ENCODE measurements around the gene NDNF. TPM values are rescaled to one million over a fixed set of nuclear protein-coding genes. Genes with fewer than 3 reads are reported as not detected.

Gene NDNF
- total RNA-seq, 1 donor from 2014 or later = 33.3 TPM

DNA sequence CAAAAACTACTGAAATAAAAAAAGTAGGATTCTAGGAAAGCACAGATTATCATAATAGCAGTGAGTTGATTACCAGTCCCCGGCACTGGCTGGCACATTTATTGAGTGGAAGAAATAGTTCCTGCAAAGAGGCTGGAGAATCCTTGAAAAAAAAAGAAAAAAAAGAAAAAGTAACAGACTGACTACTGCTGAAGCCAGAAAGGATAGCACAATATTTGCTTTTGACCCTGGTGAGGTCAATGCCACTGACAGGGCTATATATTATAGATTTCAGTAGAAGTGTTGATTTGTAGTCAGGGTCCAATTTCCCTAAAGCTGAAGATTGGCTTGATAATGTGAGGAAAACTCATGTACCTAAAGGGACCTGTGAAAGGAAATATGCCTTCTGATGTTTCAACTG, 64.7 kb downstream of the NDNF start:
- TF ChIP-seq, protein P1, sequence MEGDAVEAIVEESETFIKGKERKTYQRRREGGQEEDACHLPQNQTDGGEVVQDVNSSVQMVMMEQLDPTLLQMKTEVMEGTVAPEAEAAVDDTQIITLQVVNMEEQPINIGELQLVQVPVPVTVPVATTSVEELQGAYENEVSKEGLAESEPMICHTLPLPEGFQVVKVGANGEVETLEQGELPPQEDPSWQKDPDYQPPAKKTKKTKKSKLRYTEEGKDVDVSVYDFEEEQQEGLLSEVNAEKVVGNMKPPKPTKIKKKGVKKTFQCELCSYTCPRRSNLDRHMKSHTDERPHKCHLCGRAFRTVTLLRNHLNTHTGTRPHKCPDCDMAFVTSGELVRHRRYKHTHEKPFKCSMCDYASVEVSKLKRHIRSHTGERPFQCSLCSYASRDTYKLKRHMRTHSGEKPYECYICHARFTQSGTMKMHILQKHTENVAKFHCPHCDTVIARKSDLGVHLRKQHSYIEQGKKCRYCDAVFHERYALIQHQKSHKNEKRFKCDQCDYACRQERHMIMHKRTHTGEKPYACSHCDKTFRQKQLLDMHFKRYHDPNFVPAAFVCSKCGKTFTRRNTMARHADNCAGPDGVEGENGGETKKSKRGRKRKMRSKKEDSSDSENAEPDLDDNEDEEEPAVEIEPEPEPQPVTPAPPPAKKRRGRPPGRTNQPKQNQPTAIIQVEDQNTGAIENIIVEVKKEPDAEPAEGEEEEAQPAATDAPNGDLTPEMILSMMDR (IDR thresholded peaks at IDR 0.05; ENCODE audit: unreplicated experiment) = no peak

DNA sequence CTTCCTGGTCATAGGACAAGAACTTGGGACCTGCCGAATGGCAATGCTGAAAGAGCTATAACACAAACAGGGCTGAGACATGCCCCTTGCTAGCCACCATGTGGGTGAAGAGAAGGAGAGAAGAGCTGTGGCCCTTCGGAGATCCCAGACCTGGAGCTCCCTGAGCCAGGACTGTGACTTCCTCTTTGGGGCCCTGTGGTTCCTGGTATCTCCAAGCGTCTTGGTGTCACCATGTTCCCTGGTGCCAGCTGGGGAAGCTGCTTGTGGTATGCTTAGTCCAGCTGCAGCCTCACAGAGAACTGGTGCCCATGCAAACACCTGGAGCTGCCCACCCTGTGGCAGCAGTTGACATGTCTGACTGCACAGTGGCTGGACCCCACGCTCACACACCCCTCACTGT, 68.5 kb downstream of the NDNF start:
- TF ChIP-seq, protein P1 (IDR thresholded peaks at IDR 0.05; ENCODE audit: unreplicated experiment) = no peak
- H3K4me3 Mint-ChIP-seq (ENCODE audit: unreplicated experiment) = no peak overlapping the region
- no peak for DNase-seq (ENCODE audit: low spot score)
- H3K9me3 Mint-ChIP-seq (ENCODE audit: unreplicated experiment) = peaks cover 4% of the 10 kb centered on the region
- H3K27ac Mint-ChIP-seq (ENCODE audit: unreplicated experiment) = no peak overlapping the region
- H3K27me3 Mint-ChIP-seq (ENCODE audit: unreplicated experiment) = no peaks in the 10 kb centered on the region
- H3K4me1 Mint-ChIP-seq (ENCODE audit: unreplicated experiment) = no peaks in the 10 kb centered on the region
- peaks cover 6% of the 10 kb centered on the region for H3K36me3 Mint-ChIP-seq (ENCODE audit: low read depth, unreplicated experiment)

More for the DNA sequence above, 64.7 kb downstream of the NDNF start:
- Mint-ChIP-seq H3K27me3 (ENCODE audit: unreplicated experiment) (no peaks in the 10 kb centered on the region), H3K9me3 (ENCODE audit: unreplicated experiment) (peaks cover 4% of the 10 kb centered on the region), H3K36me3 (ENCODE audit: low read depth, unreplicated experiment) (peaks cover 6% of the 10 kb centered on the region), H3K4me3 (ENCODE audit: unreplicated experiment) (no peak overlapping the region), H3K4me1 (ENCODE audit: unreplicated experiment) (peaks cover 4% of the 10 kb centered on the region), H3K27ac (ENCODE audit: unreplicated experiment) (no peak overlapping the region)
- no peak for DNase-seq (ENCODE audit: low spot score)

DNA sequence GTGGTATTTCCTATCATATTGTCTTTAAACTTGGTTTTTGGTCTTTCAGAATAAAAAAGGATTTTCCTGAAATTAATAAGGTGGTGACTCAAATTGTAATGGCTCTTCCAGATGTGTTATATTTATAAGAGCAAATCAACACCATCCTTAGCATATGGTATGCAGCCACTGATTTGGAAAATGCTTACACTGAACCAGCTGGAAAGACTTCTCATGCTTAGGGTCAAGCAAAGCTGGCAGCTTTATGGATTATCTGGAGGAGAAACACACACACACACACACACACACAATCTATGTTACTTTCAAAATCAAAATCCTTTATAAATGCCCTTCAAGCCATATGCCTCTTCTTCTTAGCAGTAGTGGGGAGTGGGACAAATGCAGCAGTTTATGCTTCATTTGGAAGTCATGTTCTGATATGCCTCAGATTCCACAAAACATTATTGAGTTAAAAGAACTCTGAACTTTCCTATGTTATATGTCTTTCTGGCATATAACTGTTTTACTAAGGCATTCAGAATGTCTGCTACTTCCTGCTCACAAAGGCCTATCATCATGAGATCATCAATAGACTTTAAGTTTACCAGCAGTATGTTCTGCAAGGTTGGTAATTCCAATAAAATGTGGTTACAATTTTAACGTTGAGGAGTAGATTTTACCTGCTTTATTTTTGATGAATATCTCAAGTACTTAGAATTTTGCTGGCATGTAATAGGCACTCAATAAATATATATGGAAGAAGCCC, 76.9 kb downstream of the NDNF start:
- TF ChIP-seq, protein P1 (IDR thresholded peaks at IDR 0.05; ENCODE audit: unreplicated experiment) = no peak
- Mint-ChIP-seq H3K9me3 (ENCODE audit: unreplicated experiment) (no peaks in the 10 kb centered on the region), H3K4me1 (ENCODE audit: unreplicated experiment) (peaks cover 8% of the 10 kb centered on the region), H3K36me3 (ENCODE audit: low read depth, unreplicated experiment) (no peaks in the 10 kb centered on the region), H3K4me3 (ENCODE audit: unreplicated experiment) (no peak overlapping the region), H3K27me3 (ENCODE audit: unreplicated experiment) (no peaks in the 10 kb centered on the region), H3K27ac (ENCODE audit: unreplicated experiment) (no peak overlapping the region)
- no peak for DNase-seq (ENCODE audit: low spot score)

DNA sequence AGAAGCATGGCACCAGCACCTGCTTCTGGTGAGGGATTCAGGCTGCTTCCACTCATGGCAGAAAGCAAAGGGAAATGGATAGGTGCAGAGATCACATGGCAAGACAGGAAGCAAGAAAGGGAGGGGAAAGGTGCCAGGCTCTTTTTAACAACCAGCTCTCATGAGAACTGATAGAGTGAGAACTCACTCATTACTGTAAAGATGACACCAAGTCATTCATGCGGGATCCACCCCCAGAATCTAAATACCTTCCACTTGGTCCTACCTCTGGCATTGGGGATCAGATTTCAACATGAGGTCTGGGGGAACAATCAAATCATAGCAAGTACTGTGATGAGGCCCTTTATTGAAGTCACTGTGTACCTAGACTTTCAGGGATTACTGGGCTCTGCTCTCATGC, 77.8 kb downstream of the NDNF start:
- Mint-ChIP-seq H3K4me3 (ENCODE audit: unreplicated experiment) (no peak overlapping the region), H3K27me3 (ENCODE audit: unreplicated experiment) (no peaks in the 10 kb centered on the region), H3K4me1 (ENCODE audit: unreplicated experiment) (peaks cover 8% of the 10 kb centered on the region), H3K36me3 (ENCODE audit: low read depth, unreplicated experiment) (no peaks in the 10 kb centered on the region), H3K9me3 (ENCODE audit: unreplicated experiment) (no peaks in the 10 kb centered on the region), H3K27ac (ENCODE audit: unreplicated experiment) (no peak overlapping the region)
- DNase-seq (ENCODE audit: low spot score) = no peak
- TF ChIP-seq, protein P1 (IDR thresholded peaks at IDR 0.05; ENCODE audit: unreplicated experiment) = no peak

DNA sequence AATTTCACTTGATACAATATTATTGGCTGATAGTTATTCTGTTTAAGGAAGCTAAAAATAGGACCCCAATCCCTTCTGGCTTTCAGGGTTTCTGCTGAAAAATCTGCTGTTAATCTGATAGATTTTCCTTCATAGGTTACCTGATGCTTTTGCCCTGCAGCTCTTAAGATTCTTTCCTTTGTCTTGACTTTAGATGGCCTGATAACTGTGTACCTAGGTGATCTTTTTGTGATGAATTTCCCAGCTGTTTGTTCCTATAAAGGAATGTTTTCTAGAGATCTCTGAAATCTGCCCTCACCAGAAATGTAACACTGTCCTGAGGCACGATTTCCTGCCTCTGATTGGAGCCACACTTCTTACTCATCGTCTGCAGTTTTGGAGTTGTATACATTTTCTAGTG, 80.5 kb downstream of the NDNF start:
- Mint-ChIP-seq H3K27me3 (ENCODE audit: unreplicated experiment) (no peaks in the 10 kb centered on the region), H3K36me3 (ENCODE audit: low read depth, unreplicated experiment) (no peaks in the 10 kb centered on the region), H3K4me1 (ENCODE audit: unreplicated experiment) (peaks cover 8% of the 10 kb centered on the region), H3K4me3 (ENCODE audit: unreplicated experiment) (no peak overlapping the region), H3K27ac (ENCODE audit: unreplicated experiment) (no peak overlapping the region), H3K9me3 (ENCODE audit: unreplicated experiment) (no peaks in the 10 kb centered on the region)
- DNase-seq (ENCODE audit: low spot score) = no peak
- TF ChIP-seq, protein P1 (IDR thresholded peaks at IDR 0.05; ENCODE audit: unreplicated experiment) = no peak

All from endothelial cell (in vitro differentiated cells).